K562 (cell line): ENCODE data around the gene CLPSL2. TPM values are rescaled to one million over a fixed set of nuclear protein-coding genes. Genes with fewer than 3 reads are reported as not detected.
A peak's percentile ranks its signal among the peaks of the same experiment; 100 is the strongest.

Source experiments
- CGGBP1 ChIP-seq: fragments of 250-450 bp; sonication (Bioruptor Pico); IDR thresholded peaks from 2 replicates; pipeline ENCODE4 v1.9.0; 2021; ENCODE audit warnings: mild to moderate bottlenecking
- GTF2F1 ChIP-seq: IDR thresholded peaks from 2 replicates; pipeline ENCODE4 v1.6.1; 2011; ENCODE audit warnings: low read depth, low read length, improper control_type of control experiment
- HDAC1 ChIP-seq, 2 experiments: fragments of 450-650 bp; IDR thresholded peaks; 2 replicates each; pipeline ENCODE4 v1.6.1; 2016 to 2017; ENCODE audit warnings: inconsistent platforms in 1 of 2, mild to moderate bottlenecking in 1 of 2, moderate library complexity in 1 of 2
- HDAC3 ChIP-seq: fragments of 450-650 bp; IDR thresholded peaks from 2 replicates; pipeline ENCODE4 v1.6.1; 2018; ENCODE audit warnings: borderline replicate concordance, mild to moderate bottlenecking, moderate library complexity; ENCODE audit not compliant: partially characterized antibody
- ID3 ChIP-seq, 2 experiments: fragments of 250-450 bp in 1 of 2; fragments of 450-650 bp in 1 of 2; sonication (Bioruptor Pico) in 1 of 2; IDR thresholded peaks; 2 replicates each; pipeline versions ENCODE4 v1.6.1 to v1.8.0; 2016 to 2021; ENCODE audit warnings: mild to moderate bottlenecking in 2 of 2, moderate library complexity in 2 of 2, missing compliant biosample characterization in 1 of 2, missing genetic modification characterization in 1 of 2
- MBD1 ChIP-seq: fragments of 250-450 bp; sonication (Bioruptor Pico); IDR thresholded peaks from 2 replicates; pipeline ENCODE4 v1.8.0; 2022; ENCODE audit warnings: inconsistent platforms
- PHB ChIP-seq: fragments of 250-450 bp; sonication (Bioruptor Pico); IDR thresholded peaks from 2 replicates; pipeline ENCODE4 v1.5.0; 2021
- POLR2A ChIP-seq: fragments of 450-650 bp; conservative IDR thresholded peaks from 2 replicates; pipeline ENCODE4 v1.6.1; 2016
- USF1 ChIP-seq: sonication (generic); formaldehyde crosslinking; IDR thresholded peaks from 2 replicates; pipeline ENCODE4 v1.9.0; 2022; ENCODE audit warnings: mild to moderate bottlenecking, missing genetic modification reagents
- ZBTB12 ChIP-seq: fragments of 250-450 bp; sonication (Bioruptor Pico); IDR thresholded peaks from 2 replicates; pipeline ENCODE4 v1.4.0; 2020
- ZBTB5 ChIP-seq: fragments of 450-650 bp; IDR thresholded peaks from 2 replicates; pipeline ENCODE4 v1.6.1; 2017; ENCODE audit warnings: antibody characterized with exemption
- ZFP91 ChIP-seq: sonication (generic); formaldehyde crosslinking; IDR thresholded peaks from 2 replicates; pipeline ENCODE4 v1.8.0; 2022; ENCODE audit warnings: mild to moderate bottlenecking, missing genetic modification reagents
- ZNF609 ChIP-seq: sonication (generic); formaldehyde crosslinking; IDR thresholded peaks from 2 replicates; pipeline ENCODE4 v1.8.1; 2023; ENCODE audit warnings: missing genetic modification reagents, mild to moderate bottlenecking, borderline replicate concordance
- polyA plus RNA-seq, 8 experiments: library from polyadenylated mRNA; depleted of rRNA in 4 of 8; stranded (reverse) in 5 of 8; unstranded in 3 of 8; fragments of >200 nt; fragmentation: Nextera tagmentation in 2 of 8; fragmentation: Illumina TruSeq in 1 of 8; extraction: Ambion mirVana in 2 of 8; extraction: Trizol in 1 of 8; gene quantifications; 2 replicates each; pipeline versions ENCODE4 v1.2.1 to v1.2.3, GENCODE V29; 2011 to 2014; ENCODE audit warnings: inconsistent platforms in 1 of 8, missing spikeins in 1 of 8
- total RNA-seq, 7 experiments: library from RNA; depleted of rRNA in 6 of 7; stranded (reverse); fragments of >200 nt in 6 of 7; fragmentation: Illumina TruSeq in 2 of 7; extraction: Trizol in 2 of 7; gene quantifications; 2 replicates each; pipeline versions ENCODE4 v1.2.1 to v1.2.3, GENCODE V29; 2011 to 2021; ENCODE audit warnings: low replicate concordance in 1 of 7

Gene CLPSL2
- total and polyA plus RNA-seq, 9 of the 15 experiments (the other 6 are each of a cell fraction or from before 2014, with no cell fraction given) = not detected

GRCh38 chr6:35727935-35728682 is 48.3 kb upstream of the CLPSL2 start (continued):
- TF ChIP-seq ID3 (CRISPR knock-in tag; IDR thresholded peaks at IDR 0.05) = no peak
- TF ChIP-seq ID3 (tag; IDR thresholded peaks at IDR 0.05) = peak; percentile 87
- TF ChIP-seq USF1 (CRISPR knock-in tag) = peak; percentile 85
- TF ChIP-seq POLR2A = peak; percentile 78
- TF ChIP-seq ZBTB5 = peak; percentile 68
- no peak for TF ChIP-seq HDAC3
- TF ChIP-seq ZFP91 = no peak
- no peak for TF ChIP-seq PHB (CRISPR knock-in tag)
- TF ChIP-seq HDAC1 (IDR thresholded peaks at IDR 0.05) = peak in 1 of 2 experiments; percentile 86; a peak in 2 of 4 replicates
- TF ChIP-seq GTF2F1 = peak; percentile 63
- TF ChIP-seq ZBTB12 (CRISPR knock-in tag) = no peak
- no peak for TF ChIP-seq ZNF609
- TF ChIP-seq CGGBP1 (CRISPR knock-in tag) = no peak
- no peak for TF ChIP-seq MBD1 (CRISPR knock-in tag)
